ENCODE data around the gene CXorf49.
"Not testable (repeated sequence)": the region's sequence is repeated elsewhere in the genome, so short reads cannot be mapped to it uniquely, and the experiment has no call there.

- TF ChIP-seq CBX2 (IDR thresholded peaks at IDR 0.05; ENCODE audit: insufficient read depth, low read length, poor library complexity, severe bottlenecking); POLR2G (IDR thresholded peaks at IDR 0.05; ENCODE audit: low read depth, low read length); POLR2A (conservative IDR thresholded peaks at IDR 0.05); TAF15 (IDR thresholded peaks at IDR 0.05; ENCODE audit: low read depth, low read length); ATF1 (CRISPR knock-in tag; IDR thresholded peaks at IDR 0.05); ATF1 (tag; IDR thresholded peaks at IDR 0.05); ZNF449 (CRISPR knock-in tag; IDR thresholded peaks at IDR 0.05); CHD7 (IDR thresholded peaks at IDR 0.05; ENCODE audit: low read depth, low read length); TRIM24 (IDR thresholded peaks at IDR 0.05); TARDBP (IDR thresholded peaks at IDR 0.05); EZH2 (IDR thresholded peaks at IDR 0.05; ENCODE audit: borderline replicate concordance, low read depth, low read length); ZNF354B (CRISPR knock-in tag; IDR thresholded peaks at IDR 0.05); ZNF274 (IDR thresholded peaks at IDR 0.05; ENCODE audit: borderline replicate concordance, low read depth, low read length); SREBF2 (CRISPR knock-in tag; IDR thresholded peaks at IDR 0.05): not testable (repeated sequence)
These were observed 2.5 kb downstream of the CXorf49 start for GRCh38 chrX:71715551-71715950.

All from K562 (cell line).